ENCODE measurements around the gene ABCC6.

GRCh38 chr16:16197966-16198365, 25.3 kb downstream of the ABCC6 start:
- TF ChIP-seq CTCF (IDR thresholded peaks at IDR 0.05) (no peak), POLR2A (IDR thresholded peaks at IDR 0.05) (no peak)
